Measurements from ENCODE around the gene FETUB.
A peak's percentile ranks its signal among the peaks of the same experiment; 100 is the strongest.

Gene FETUB

DNA sequence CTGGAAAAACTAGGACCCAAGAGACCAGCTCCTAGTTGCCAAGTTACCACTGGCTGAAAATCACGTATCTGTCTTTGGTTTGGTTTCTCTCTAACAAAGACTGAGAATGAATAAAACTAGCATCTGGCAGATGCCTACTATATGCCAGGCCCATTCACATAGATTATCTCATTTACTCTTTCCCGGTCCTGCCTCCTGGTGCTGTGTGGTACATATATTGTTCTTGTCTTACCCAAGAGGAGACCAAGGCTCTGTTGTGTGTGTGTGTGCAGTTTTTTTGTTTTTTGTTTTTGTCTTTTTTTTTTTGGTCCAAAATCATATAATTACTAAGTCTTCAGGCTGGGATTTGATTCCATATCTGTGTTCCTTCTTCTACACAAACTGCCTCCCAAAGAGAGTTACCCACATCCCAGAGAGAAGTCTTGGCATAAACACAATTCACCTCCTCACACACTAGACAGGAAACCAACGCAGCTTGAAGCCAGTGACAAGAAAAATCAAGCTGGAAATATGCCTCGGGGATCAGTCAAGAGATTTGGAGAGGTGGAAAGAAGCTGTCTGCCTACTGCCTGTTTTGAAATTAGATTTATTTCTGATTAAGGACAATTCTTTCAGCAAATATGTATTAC lies 26.4 kb upstream of the FETUB start:
- Histone ChIP-seq H3K36me3 (ENCODE audit: insufficient read depth, low read length) (no peaks in the 10 kb centered on the region), H3K27me3 (ENCODE audit: insufficient read depth, low read length) (peaks cover 35% of the 10 kb centered on the region), H2AFZ (ENCODE audit: low read length, unreplicated experiment) (no peak overlapping the region), H3K4me1 (ENCODE audit: control insufficient read depth, insufficient read depth, low read length, unreplicated experiment) (peaks cover 5% of the 10 kb centered on the region), H3K27ac (ENCODE audit: low read depth, low read length) (no peak overlapping the region), H3K4me3 (ENCODE audit: low read depth, low read length) (no peak overlapping the region), H3K79me2 (ENCODE audit: control insufficient read depth, insufficient read depth, low read length, unreplicated experiment) (no peaks in the 10 kb centered on the region)

DNA sequence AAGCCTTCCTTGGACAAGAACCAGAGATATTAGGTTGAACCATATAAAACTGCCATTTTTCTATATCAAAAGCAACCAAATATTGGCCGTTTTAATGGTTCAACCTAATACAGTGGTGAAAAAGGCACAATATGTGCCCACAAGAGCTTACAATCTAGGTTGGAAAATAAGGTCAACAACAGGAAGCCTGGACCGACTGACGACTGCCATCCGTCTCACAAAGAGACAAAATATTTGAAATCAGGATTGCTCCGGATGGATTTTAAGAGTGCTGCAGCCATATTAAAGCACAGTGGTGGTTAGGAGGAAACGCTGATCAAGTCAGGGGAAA lies 26.0 kb upstream of the FETUB start:
- H3K36me3 ChIP-seq (ENCODE audit: insufficient read depth, low read length), result no peaks in the 10 kb centered on the region
- no peak overlapping the region for H2AFZ ChIP-seq (ENCODE audit: low read length, unreplicated experiment)
- no peak overlapping the region for H3K4me3 ChIP-seq (ENCODE audit: low read depth, low read length)
- H3K4me1 ChIP-seq (ENCODE audit: control insufficient read depth, insufficient read depth, low read length, unreplicated experiment), result peaks cover 5% of the 10 kb centered on the region
- H3K27me3 ChIP-seq (ENCODE audit: insufficient read depth, low read length), result peaks cover 36% of the 10 kb centered on the region
- no peaks in the 10 kb centered on the region for H3K79me2 ChIP-seq (ENCODE audit: control insufficient read depth, insufficient read depth, low read length, unreplicated experiment)
- no peak overlapping the region for H3K27ac ChIP-seq (ENCODE audit: low read depth, low read length)

GRCh38 chr3:186614597-186615483 lies 25.4 kb upstream of the FETUB start:
- H3K4me3 ChIP-seq (ENCODE audit: low read depth, low read length), result no peak overlapping the region
- no peak overlapping the region for H3K27ac ChIP-seq (ENCODE audit: low read depth, low read length)

DNA sequence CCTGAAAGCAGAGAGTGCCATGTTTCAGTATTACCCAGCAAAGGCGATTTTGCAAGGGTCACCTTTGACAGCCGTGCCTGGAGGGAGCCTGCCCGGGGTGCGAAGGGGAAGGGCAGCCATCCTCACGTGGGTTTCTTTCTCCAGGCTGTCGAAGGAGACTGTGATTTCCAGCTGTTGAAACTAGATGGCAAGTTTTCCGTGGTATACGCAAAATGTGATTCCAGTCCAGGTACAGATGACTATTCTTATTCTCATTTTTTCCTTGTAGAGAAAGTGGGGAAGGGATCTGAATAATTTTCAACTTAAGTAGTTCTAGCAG lies 23.9 kb upstream of the FETUB start:
- H3K36me3 ChIP-seq (ENCODE audit: insufficient read depth, low read length), result no peaks in the 10 kb centered on the region
- H3K4me1 ChIP-seq (ENCODE audit: control insufficient read depth, insufficient read depth, low read length, unreplicated experiment), result peaks cover 5% of the 10 kb centered on the region
- peaks cover 44% of the 10 kb centered on the region for H3K27me3 ChIP-seq (ENCODE audit: insufficient read depth, low read length)
- H2AFZ ChIP-seq (ENCODE audit: low read length, unreplicated experiment), result no peak overlapping the region
- H3K79me2 ChIP-seq (ENCODE audit: control insufficient read depth, insufficient read depth, low read length, unreplicated experiment), result no peaks in the 10 kb centered on the region
- H3K4me3 ChIP-seq (ENCODE audit: low read depth, low read length), result no peak overlapping the region
- no peak overlapping the region for H3K27ac ChIP-seq (ENCODE audit: low read depth, low read length)

More at GRCh38 chr3:186614597-186615483, 25.4 kb upstream of the FETUB start:
- Histone ChIP-seq H3K36me3 (ENCODE audit: insufficient read depth, low read length) (no peaks in the 10 kb centered on the region), H3K4me1 (ENCODE audit: control insufficient read depth, insufficient read depth, low read length, unreplicated experiment) (peaks cover 5% of the 10 kb centered on the region), H3K27me3 (ENCODE audit: insufficient read depth, low read length) (peaks cover 38% of the 10 kb centered on the region), H2AFZ (ENCODE audit: low read length, unreplicated experiment) (no peak overlapping the region), H3K79me2 (ENCODE audit: control insufficient read depth, insufficient read depth, low read length, unreplicated experiment) (no peaks in the 10 kb centered on the region)

GRCh38 chr3:186617036-186617946 lies 22.9 kb upstream of the FETUB start:
- Histone ChIP-seq H3K27me3 (ENCODE audit: insufficient read depth, low read length) (peaks cover 50% of the 10 kb centered on the region), H3K79me2 (ENCODE audit: control insufficient read depth, insufficient read depth, low read length, unreplicated experiment) (no peaks in the 10 kb centered on the region), H2AFZ (ENCODE audit: low read length, unreplicated experiment) (peak overlapping the region; percentile 67), H3K4me1 (ENCODE audit: control insufficient read depth, insufficient read depth, low read length, unreplicated experiment) (peaks cover 5% of the 10 kb centered on the region), H3K36me3 (ENCODE audit: insufficient read depth, low read length) (no peaks in the 10 kb centered on the region), H3K27ac (ENCODE audit: low read depth, low read length) (no peak overlapping the region), H3K4me3 (ENCODE audit: low read depth, low read length) (peak overlapping the region; percentile 65)

GRCh38 chr3:186618318-186618938 lies 21.8 kb upstream of the FETUB start:
- Histone ChIP-seq H3K79me2 (ENCODE audit: control insufficient read depth, insufficient read depth, low read length, unreplicated experiment) (no peaks in the 10 kb centered on the region), H3K4me1 (ENCODE audit: control insufficient read depth, insufficient read depth, low read length, unreplicated experiment) (peaks cover 5% of the 10 kb centered on the region), H3K4me3 (ENCODE audit: low read depth, low read length) (no peak overlapping the region), H3K27me3 (ENCODE audit: insufficient read depth, low read length) (peaks cover 55% of the 10 kb centered on the region), H3K36me3 (ENCODE audit: insufficient read depth, low read length) (no peaks in the 10 kb centered on the region), H3K27ac (ENCODE audit: low read depth, low read length) (no peak overlapping the region), H2AFZ (ENCODE audit: low read length, unreplicated experiment) (no peak overlapping the region)

DNA sequence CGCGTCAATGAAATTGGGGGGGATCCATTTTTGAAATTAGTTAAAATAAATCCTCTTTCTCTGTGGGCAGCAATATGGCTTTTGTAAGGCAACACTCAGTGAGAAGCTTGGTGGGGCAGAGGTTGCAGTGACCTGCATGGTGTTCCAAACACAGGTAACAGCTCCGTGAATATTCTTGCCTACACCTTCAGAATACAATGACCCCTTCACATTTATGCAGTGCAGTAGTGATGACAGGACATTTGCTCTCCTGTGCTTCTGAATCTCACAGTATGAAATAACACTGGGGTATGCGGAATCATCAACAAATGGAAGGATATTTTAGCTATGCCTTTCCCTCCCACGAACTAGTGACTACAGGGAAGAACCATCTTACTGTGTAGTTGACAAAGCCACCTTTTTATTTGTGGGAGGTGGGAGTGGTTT lies 20.4 kb upstream of the FETUB start:
- Histone ChIP-seq H2AFZ (ENCODE audit: low read length, unreplicated experiment) (no peak overlapping the region), H3K4me3 (ENCODE audit: low read depth, low read length) (no peak overlapping the region), H3K27me3 (ENCODE audit: insufficient read depth, low read length) (peaks cover 53% of the 10 kb centered on the region), H3K36me3 (ENCODE audit: insufficient read depth, low read length) (no peaks in the 10 kb centered on the region), H3K27ac (ENCODE audit: low read depth, low read length) (no peak overlapping the region), H3K79me2 (ENCODE audit: control insufficient read depth, insufficient read depth, low read length, unreplicated experiment) (no peaks in the 10 kb centered on the region), H3K4me1 (ENCODE audit: control insufficient read depth, insufficient read depth, low read length, unreplicated experiment) (peaks cover 5% of the 10 kb centered on the region)

DNA sequence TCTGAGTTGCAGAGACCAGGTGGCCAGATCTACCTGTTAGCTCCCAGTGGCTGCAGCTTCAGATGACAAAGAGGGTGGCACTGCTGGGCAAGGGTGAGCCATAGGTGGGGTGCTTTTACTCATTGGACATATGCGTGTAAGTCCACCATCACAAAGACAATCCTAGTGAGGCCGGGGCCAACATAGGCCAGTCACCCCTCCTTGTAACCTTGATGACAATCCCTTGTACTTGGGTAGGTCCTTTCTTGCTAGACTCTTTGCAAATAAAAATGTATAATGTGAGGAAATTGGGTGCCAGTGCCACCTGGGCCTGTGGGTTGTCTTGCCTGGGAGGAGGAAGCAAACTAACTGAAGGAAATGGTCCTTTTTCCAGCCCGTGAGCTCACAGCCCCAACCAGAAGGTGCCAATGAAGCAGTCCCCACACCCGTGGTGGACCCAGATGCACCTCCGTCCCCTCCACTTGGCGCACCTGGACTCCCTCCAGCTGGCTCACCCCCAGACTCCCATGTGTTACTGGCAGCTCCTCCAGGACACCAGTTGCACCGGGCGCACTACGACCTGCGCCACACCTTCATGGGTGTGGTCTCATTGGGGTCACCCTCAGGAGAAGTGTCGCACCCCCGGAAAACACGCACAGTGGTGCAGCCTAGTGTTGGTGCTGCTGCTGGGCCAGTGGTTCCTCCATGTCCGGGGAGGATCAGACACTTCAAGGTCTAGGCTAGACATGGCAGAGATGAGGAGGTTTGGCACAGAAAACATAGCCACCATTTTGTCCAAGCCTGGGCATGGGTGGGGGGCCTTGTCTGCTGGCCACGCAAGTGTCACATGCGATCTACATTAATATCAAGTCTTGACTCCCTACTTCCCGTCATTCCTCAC lies 19.7 kb upstream of the FETUB start:
- Histone ChIP-seq H3K4me3 (ENCODE audit: low read depth, low read length) (no peak overlapping the region), H3K27ac (ENCODE audit: low read depth, low read length) (no peak overlapping the region), H3K79me2 (ENCODE audit: control insufficient read depth, insufficient read depth, low read length, unreplicated experiment) (no peaks in the 10 kb centered on the region), H2AFZ (ENCODE audit: low read length, unreplicated experiment) (no peak overlapping the region), H3K36me3 (ENCODE audit: insufficient read depth, low read length) (no peaks in the 10 kb centered on the region), H3K4me1 (ENCODE audit: control insufficient read depth, insufficient read depth, low read length, unreplicated experiment) (peaks cover 5% of the 10 kb centered on the region), H3K27me3 (ENCODE audit: insufficient read depth, low read length) (peaks cover 59% of the 10 kb centered on the region)

DNA sequence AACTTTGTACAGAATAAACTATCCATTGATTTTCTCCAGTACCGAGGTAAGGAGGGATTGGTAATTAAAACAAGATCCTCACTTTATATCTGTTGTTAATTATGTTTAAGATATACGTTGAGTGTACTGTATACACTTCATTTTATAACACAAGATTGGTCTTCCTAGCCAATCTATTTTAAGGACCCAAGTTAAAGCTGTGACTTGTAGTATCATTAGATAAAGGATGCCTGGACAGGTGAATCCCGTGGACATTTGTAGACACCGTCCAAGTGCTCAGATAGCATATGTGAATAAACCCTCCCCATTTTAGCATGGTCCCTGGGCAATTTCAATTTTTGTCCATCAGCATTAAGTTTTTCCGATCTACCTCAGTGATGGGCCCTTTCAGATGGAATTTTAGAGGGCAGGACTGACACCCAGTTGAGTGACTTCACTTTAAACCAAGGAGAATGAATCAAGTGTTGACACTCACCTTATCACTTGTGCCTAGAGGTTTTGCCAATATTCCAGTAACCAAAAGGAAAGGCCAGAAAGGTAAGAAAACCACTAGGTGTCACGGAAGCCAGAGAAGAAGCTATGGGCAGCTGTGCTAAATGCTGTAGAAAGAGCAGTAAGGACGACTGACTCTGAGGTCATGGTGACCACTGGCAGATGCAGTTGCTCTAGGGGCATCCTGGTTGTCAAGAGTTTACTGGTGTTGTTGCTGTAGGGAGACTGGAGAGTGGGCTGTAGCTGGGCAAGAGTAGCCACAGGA lies 18.1 kb upstream of the FETUB start:
- H3K27me3 ChIP-seq (ENCODE audit: insufficient read depth, low read length), result peaks cover 75% of the 10 kb centered on the region
- no peaks in the 10 kb centered on the region for H3K79me2 ChIP-seq (ENCODE audit: control insufficient read depth, insufficient read depth, low read length, unreplicated experiment)
- H3K4me1 ChIP-seq (ENCODE audit: control insufficient read depth, insufficient read depth, low read length, unreplicated experiment), result peaks cover 5% of the 10 kb centered on the region
- no peak overlapping the region for H2AFZ ChIP-seq (ENCODE audit: low read length, unreplicated experiment)
- H3K4me3 ChIP-seq (ENCODE audit: low read depth, low read length), result no peak overlapping the region
- no peak overlapping the region for H3K27ac ChIP-seq (ENCODE audit: low read depth, low read length)
- H3K36me3 ChIP-seq (ENCODE audit: insufficient read depth, low read length), result no peaks in the 10 kb centered on the region

All from ACC112 (cell line).